H9 (cell line): Measurements from ENCODE around the gene FBN1. TPM values are rescaled to one million over a fixed set of nuclear protein-coding genes. Genes with fewer than 3 reads are reported as not detected.

Source experiments
- DNase-seq: peaks from one replicate; pipeline ENCODE4 v3.0.0-alpha.2; 2017
- H2AFZ ChIP-seq: one replicate; pipeline ENCODE4 v1.6.1; 2013; ENCODE audit warnings: mild to moderate bottlenecking, low read length, control low read depth, moderate library complexity
- H2AK5ac ChIP-seq: 2 replicates; pipeline ENCODE4 v1.6.1; 2013; ENCODE audit warnings: low read length, control low read depth, mixed read lengths; ENCODE audit not compliant: insufficient read length
- H2BK120ac ChIP-seq: one replicate; pipeline ENCODE4 v1.6.1; 2013; ENCODE audit warnings: low read depth, mild to moderate bottlenecking, low read length, control low read depth, inconsistent platforms; ENCODE audit not compliant: poor library complexity, severe bottlenecking
- H2BK12ac ChIP-seq: 2 replicates; pipeline ENCODE4 v1.6.1; 2013; ENCODE audit warnings: low read length, control low read depth, mixed read lengths, low read depth; ENCODE audit not compliant: insufficient read length
- H2BK15ac ChIP-seq: 2 replicates; pipeline ENCODE4 v1.6.1; 2013; ENCODE audit warnings: low read depth, low read length, control low read depth
- H2BK20ac ChIP-seq: one replicate; pipeline ENCODE4 v1.6.1; 2013; ENCODE audit warnings: low read depth, mild to moderate bottlenecking, low read length, control low read depth, inconsistent platforms; ENCODE audit not compliant: poor library complexity, severe bottlenecking
- H2BK5ac ChIP-seq: 2 replicates; pipeline ENCODE4 v1.6.1; 2013; ENCODE audit warnings: low read length, control low read depth, mixed read lengths; ENCODE audit not compliant: insufficient read length
- H3K14ac ChIP-seq: 2 replicates; pipeline ENCODE4 v1.6.1; 2013; ENCODE audit warnings: low read length, control low read depth; ENCODE audit not compliant: insufficient read depth
- H3K18ac ChIP-seq: 2 replicates; pipeline ENCODE4 v1.6.1; 2013; ENCODE audit warnings: low read depth, mild to moderate bottlenecking, mixed read lengths, low read length, control low read depth; ENCODE audit not compliant: insufficient read length
- H3K23ac ChIP-seq: 2 replicates; pipeline ENCODE4 v1.6.1; 2013; ENCODE audit warnings: low read length, control low read depth, mixed read lengths, low read depth; ENCODE audit not compliant: insufficient read length
- H3K23me2 ChIP-seq: 2 replicates; pipeline ENCODE4 v1.6.1; 2013; ENCODE audit warnings: low read depth, mild to moderate bottlenecking, mixed read lengths, low read length, control low read depth; ENCODE audit not compliant: insufficient read length, poor library complexity, severe bottlenecking
- H3K27ac ChIP-seq: 2 replicates; pipeline ENCODE4 v1.5.1; 2013; ENCODE audit warnings: low read length, control low read depth, mixed read lengths, low read depth; ENCODE audit not compliant: insufficient read length
- H3K27me3 ChIP-seq: 2 replicates; pipeline ENCODE4 v1.6.1; 2013; ENCODE audit warnings: low read length, control low read depth, inconsistent platforms; ENCODE audit not compliant: insufficient read depth
- H3K4ac ChIP-seq: 2 replicates; pipeline ENCODE4 v1.6.1; 2013; ENCODE audit warnings: low read depth, mild to moderate bottlenecking, control low read depth, inconsistent platforms, low read length, moderate library complexity
- H3K4me1 ChIP-seq: 2 replicates; pipeline ENCODE4 v1.6.1; 2013; ENCODE audit warnings: low read length, control low read depth, inconsistent platforms; ENCODE audit not compliant: insufficient read depth
- H3K4me2 ChIP-seq: 2 replicates; pipeline ENCODE4 v1.6.1; 2013; ENCODE audit warnings: low read length, control low read depth, mixed read lengths; ENCODE audit not compliant: insufficient read length, insufficient read depth
- H3K56ac ChIP-seq: 2 replicates; pipeline ENCODE4 v1.6.1; 2013; ENCODE audit warnings: low read depth, mild to moderate bottlenecking, mixed read lengths, low read length, control low read depth; ENCODE audit not compliant: insufficient read length
- H3K79me1 ChIP-seq: 2 replicates; pipeline ENCODE4 v1.6.1; 2013; ENCODE audit warnings: low read depth, mild to moderate bottlenecking, moderate library complexity, low read length, control low read depth, inconsistent platforms; ENCODE audit not compliant: insufficient read depth, poor library complexity, severe bottlenecking
- H3K79me2 ChIP-seq: 2 replicates; pipeline ENCODE4 v1.6.1; 2013; ENCODE audit warnings: low read length, control low read depth, inconsistent platforms; ENCODE audit not compliant: insufficient read depth
- H3K9ac ChIP-seq: 2 replicates; pipeline ENCODE4 v1.6.1; 2013; ENCODE audit warnings: low read length, control low read depth, mixed read lengths; ENCODE audit not compliant: insufficient read length; ENCODE audit errors: extremely low read depth
- H3K9me3 ChIP-seq: one replicate; pipeline ENCODE4 v1.6.1; 2013; ENCODE audit warnings: low read depth, low read length, inconsistent platforms; ENCODE audit not compliant: control insufficient read depth
- H3T11ph ChIP-seq: one replicate; pipeline ENCODE4 v1.6.1; 2013; ENCODE audit warnings: mild to moderate bottlenecking, low read length, control low read depth, inconsistent platforms
- H4K20me1 ChIP-seq: one replicate; pipeline ENCODE4 v1.6.1; 2013; ENCODE audit not compliant: control insufficient read depth, insufficient read length, insufficient read depth
- H4K5ac ChIP-seq: 2 replicates; pipeline ENCODE4 v1.6.1; 2013; ENCODE audit warnings: low read depth, mild to moderate bottlenecking, mixed read lengths, low read length, control low read depth; ENCODE audit not compliant: insufficient read length
- H4K8ac ChIP-seq: replicated peaks from 2 replicates; pipeline ENCODE4 v1.6.1; 2013; ENCODE audit warnings: low read length, control low read depth, mixed read lengths, low read depth; ENCODE audit not compliant: insufficient read length
- H4K91ac ChIP-seq: 2 replicates; pipeline ENCODE4 v1.6.1; 2013; ENCODE audit warnings: low read depth, mild to moderate bottlenecking, moderate library complexity, mixed read lengths, low read length, control low read depth; ENCODE audit not compliant: insufficient read length
- H3K27ac Mint-ChIP-seq, 3 experiments: 2 replicates in 2 of 3; 3 replicates in 1 of 3; pipeline ENCODE4 v1.8.0; 2020 to 2021; ENCODE audit warnings: mixed read lengths in 3 of 3, mild to moderate bottlenecking in 1 of 3, moderate library complexity in 1 of 3
- H3K27me3 Mint-ChIP-seq: 2 replicates; pipeline ENCODE4 v1.8.0; 2021; ENCODE audit warnings: low read depth, mild to moderate bottlenecking, moderate library complexity, mixed read lengths
- H3K36me3 Mint-ChIP-seq, 3 experiments: 2 replicates in 2 of 3; 3 replicates in 1 of 3; pipeline ENCODE4 v1.8.0; 2020 to 2021; ENCODE audit warnings: low read depth in 3 of 3, mixed read lengths in 3 of 3; ENCODE audit not compliant: insufficient read depth in 1 of 3
- H3K4me1 Mint-ChIP-seq, 2 experiments: 2 replicates each; pipeline ENCODE4 v1.8.0; 2020; ENCODE audit warnings: mixed read lengths in 2 of 2
- H3K4me3 Mint-ChIP-seq, 2 experiments: 2 replicates in 1 of 2; 3 replicates in 1 of 2; pipeline ENCODE4 v1.8.0; 2020 to 2021; ENCODE audit warnings: mild to moderate bottlenecking in 2 of 2, mixed read lengths in 2 of 2, moderate library complexity in 1 of 2
- H3K9me3 Mint-ChIP-seq, 2 experiments: 2 replicates in 1 of 2; 3 replicates in 1 of 2; pipeline ENCODE4 v1.8.0; 2020; ENCODE audit warnings: mild to moderate bottlenecking in 2 of 2, mixed read lengths in 2 of 2, moderate library complexity in 1 of 2
- WGBS: extraction: QIAGEN DNeasy Blood & Tissue Kit; methylation state at CpG from one replicate; pipeline ENCODE4 v1.1.7; 2013; ENCODE audit warnings: missing lambda C conversion rate, low lambda C conversion rate, mixed read lengths; ENCODE audit not compliant: insufficient read length; ENCODE audit errors: extremely low coverage; 5-methylcytosine and 5-hydroxymethylcytosine counted together
- total RNA-seq: library from RNA; stranded (reverse); gene quantifications from 2 replicates; pipeline ENCODE4 v1.2.1, GENCODE V29; 2021
- TF ChIP-seq, protein P1 (sequence below): fragments of 200-600 bp; sonication (generic); conservative IDR thresholded peaks from 3 replicates; pipeline ENCODE4 v1.8.0; 2021; ENCODE audit warnings: antibody characterized with exemption, mild to moderate bottlenecking

Gene FBN1
- total RNA-seq, 1 experiment from 2014 or later = 3.6 TPM

- H3K56ac ChIP-seq = no peak overlapping the region
- no peak overlapping the region for H2AK5ac ChIP-seq
- no peak overlapping the region for H4K5ac ChIP-seq
- no peak overlapping the region for H3K23ac ChIP-seq
- H3K79me2 ChIP-seq = no peaks in the 10 kb centered on the region
- no peak overlapping the region for H3K4ac ChIP-seq
- no peak overlapping the region for H2BK12ac ChIP-seq
- H2BK15ac ChIP-seq = no peak overlapping the region
- H4K91ac ChIP-seq = no peak overlapping the region
- no peak overlapping the region for H2BK5ac ChIP-seq
- H3K23me2 ChIP-seq = no peaks in the 10 kb centered on the region
- peaks cover 3 to 11% of the 10 kb centered on the region in 2 experiments; a peak in 3 of 4 replicates for H3K4me1 Mint-ChIP-seq
- no peak for DNase-seq
- no peaks in the 10 kb centered on the region for H3K36me3 Mint-ChIP-seq
- H2AFZ ChIP-seq = no peak overlapping the region
- no peak overlapping the region for H3K27ac Mint-ChIP-seq
- H2BK120ac ChIP-seq = no peak overlapping the region
- peaks cover 11% of the 10 kb centered on the region for H3K27me3 Mint-ChIP-seq
- H3K14ac ChIP-seq = no peak overlapping the region
- TF ChIP-seq, protein P1, sequence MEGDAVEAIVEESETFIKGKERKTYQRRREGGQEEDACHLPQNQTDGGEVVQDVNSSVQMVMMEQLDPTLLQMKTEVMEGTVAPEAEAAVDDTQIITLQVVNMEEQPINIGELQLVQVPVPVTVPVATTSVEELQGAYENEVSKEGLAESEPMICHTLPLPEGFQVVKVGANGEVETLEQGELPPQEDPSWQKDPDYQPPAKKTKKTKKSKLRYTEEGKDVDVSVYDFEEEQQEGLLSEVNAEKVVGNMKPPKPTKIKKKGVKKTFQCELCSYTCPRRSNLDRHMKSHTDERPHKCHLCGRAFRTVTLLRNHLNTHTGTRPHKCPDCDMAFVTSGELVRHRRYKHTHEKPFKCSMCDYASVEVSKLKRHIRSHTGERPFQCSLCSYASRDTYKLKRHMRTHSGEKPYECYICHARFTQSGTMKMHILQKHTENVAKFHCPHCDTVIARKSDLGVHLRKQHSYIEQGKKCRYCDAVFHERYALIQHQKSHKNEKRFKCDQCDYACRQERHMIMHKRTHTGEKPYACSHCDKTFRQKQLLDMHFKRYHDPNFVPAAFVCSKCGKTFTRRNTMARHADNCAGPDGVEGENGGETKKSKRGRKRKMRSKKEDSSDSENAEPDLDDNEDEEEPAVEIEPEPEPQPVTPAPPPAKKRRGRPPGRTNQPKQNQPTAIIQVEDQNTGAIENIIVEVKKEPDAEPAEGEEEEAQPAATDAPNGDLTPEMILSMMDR = no peak
- no peak overlapping the region for H3K4me3 Mint-ChIP-seq
- H4K8ac ChIP-seq = no peak overlapping the region
- no peaks in the 10 kb centered on the region; the same call in 1 of the 2 replicates for H3K27me3 ChIP-seq
- H3K4me1 ChIP-seq = 0 out of 2 replicates have a peak, but pooled peaks cover 2% of the 10 kb centered on the region
- no peak overlapping the region for H3T11ph ChIP-seq
- no peaks in the 10 kb centered on the region for H4K20me1 ChIP-seq
- no peak overlapping the region for H3K27ac ChIP-seq
- H3K18ac ChIP-seq = no peak overlapping the region
- no peaks in the 10 kb centered on the region for H3K9me3 ChIP-seq
- H3K9me3 Mint-ChIP-seq = no peaks in the 10 kb centered on the region
- no peak overlapping the region for H3K9ac ChIP-seq
- H3K4me2 ChIP-seq = no peak overlapping the region
- no CpG with 5 or more reads among the region's 2 CpGs for WGBS
- H2BK20ac ChIP-seq = no peak overlapping the region
- no peaks in the 10 kb centered on the region for H3K79me1 ChIP-seq
These were observed 7.9 kb downstream of the FBN1 start for GRCh38 chr15:48637639-48638038.
